ENCODE results near the gene MOV10L1.

GRCh38 chr22:50123119-50123518 lies 33.3 kb downstream of the MOV10L1 start:
- TF ChIP-seq CTCF (conservative IDR thresholded peaks at IDR 0.05; ENCODE audit: low read depth, low read length) = no peak
- TF ChIP-seq EZH2 (IDR thresholded peaks at IDR 0.05; ENCODE audit: low read length, unreplicated experiment) = no peak
- TF ChIP-seq EZH2phosphoT487 (IDR thresholded peaks at IDR 0.05; ENCODE audit: borderline replicate concordance, low read length) = no peak
